NCI-H82 treated with DMSO at 0.1 percent for 48 hours (cell line): ENCODE data around the gene CMIP.
"Not testable (repeated sequence)": the region's sequence is repeated elsewhere in the genome, so short reads cannot be mapped to it uniquely, and the experiment has no call there.

Experiments
- DNase-seq: peaks from one replicate; lab custom pipeline; 2025; ENCODE audit not compliant: unreplicated experiment; lab: John Stamatoyannopoulos, UW

CMIP gene

DNA sequence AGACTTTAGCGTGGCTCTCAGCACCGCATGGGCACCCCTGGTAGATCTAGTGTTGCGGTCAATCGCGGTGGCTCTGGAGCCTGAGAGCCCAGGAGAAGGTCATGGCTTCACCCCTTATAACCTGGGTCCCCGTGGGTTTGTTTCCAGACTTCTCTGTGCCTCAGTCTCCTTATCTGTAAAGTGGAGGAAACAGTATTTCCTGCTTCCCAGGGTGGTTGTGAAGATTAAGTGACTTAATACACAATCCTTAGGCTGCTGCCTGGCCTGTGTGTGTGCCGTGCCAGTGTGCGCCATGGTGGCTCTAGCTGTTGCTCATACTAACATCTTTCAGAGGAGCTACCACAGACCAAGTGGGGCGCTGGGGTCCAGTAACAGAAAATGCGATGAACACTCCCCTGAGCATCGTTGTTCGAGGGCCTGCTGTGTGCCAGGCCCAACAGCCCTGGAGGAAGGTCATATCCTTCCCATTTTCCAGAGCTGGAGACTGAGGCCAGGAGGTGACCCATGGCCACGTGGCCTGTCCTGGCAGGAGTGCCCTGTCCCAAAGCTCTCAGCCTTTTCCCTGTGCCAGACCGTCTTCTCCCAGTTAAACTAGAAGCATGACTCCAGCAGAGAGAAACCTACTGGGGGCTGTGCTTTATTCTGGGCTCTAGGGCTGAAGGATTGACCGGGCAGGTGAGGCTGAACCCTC is 70.1 kb downstream of the CMIP start:
- DNase-seq = no peak

DNA sequence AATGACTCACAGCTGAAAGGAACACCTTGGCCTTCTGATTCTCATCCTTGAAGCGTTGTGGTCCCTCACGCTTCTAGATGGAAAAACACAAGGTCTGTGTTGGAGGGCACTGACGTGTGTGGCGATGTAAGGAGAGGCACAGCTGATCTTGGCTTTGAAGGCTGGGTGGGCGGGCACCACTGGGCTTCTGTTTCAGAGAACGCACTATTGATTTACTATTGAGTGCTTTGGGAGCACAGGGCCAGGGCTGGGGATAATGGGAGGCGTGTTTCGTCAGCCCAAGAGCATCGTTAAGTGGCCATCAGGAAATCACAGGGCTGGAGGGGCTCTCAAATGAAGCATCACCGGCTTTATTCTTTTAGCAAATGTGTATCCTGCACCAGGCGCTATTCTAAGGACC is 70.7 kb downstream of the CMIP start:
- no peak for DNase-seq

DNA sequence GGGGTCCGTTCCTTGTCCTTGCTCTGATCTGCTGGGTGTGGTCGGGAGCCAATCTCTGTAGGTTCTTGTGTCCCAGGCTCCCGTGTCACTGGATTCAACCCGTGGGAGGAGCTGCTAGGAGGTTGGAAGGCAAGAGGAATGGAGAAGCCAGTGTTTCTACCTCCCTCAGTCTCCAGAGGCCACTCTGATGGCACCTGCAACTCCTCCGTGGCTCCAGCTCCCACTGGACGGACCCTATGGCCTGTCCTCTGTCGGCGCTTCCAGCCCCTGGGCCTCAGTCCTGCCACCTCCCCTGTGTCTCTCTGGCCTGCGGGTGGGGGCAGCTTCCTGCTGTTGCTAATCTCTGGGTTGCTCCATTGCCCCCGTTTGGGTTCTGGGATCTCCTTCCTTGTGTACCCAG is 71.1 kb downstream of the CMIP start:
- DNase-seq = no peak

DNA sequence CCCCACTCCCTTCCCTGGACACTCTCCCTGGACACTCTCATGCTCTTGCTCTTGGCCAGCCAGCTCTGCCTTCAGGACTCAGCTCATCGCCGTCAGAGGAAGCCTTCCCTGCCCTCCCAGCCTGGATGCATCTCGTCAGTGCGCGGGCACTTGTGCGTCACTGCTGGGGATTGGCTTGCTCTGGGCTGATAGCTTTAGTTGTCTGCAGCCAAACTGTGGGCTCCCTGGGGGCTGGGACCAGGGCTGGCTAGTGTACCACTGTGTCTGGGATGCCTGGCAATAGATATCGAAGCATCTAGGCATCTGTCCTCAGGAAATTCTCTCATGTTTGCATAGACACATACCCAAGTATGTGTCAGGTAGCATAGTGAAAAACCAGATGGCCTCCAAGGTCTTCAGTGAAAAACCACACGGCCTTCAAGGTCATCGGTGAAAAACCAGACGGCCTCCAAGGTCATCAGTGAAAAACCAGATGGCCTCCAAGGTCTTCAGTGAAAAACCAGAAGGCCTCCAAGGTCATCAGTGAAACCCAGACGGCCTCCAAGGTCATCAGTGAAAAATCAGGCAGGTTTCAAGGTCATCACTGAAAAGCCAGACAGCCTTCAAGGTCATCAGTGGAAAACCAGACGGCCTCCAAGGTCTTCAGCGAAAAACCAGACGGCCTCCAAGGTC is 72.0 kb downstream of the CMIP start:
- DNase-seq = no peak

DNA sequence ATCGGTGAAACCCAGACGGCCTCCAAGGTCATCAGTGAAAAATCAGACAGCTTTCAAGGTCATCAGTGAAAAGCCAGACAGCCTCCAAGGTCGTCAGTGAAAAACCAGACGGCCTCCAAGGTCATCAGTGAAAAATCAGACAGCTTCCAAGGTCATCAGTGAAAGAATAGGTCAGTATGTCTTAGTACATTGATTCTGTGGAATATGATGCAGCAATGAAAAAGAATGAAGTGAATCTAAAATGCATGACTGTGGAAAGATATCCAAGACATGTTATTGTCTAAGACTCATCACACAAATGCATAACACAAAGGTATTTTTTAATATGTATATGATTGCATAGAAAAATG is 72.5 kb downstream of the CMIP start:
- no peak for DNase-seq

DNA sequence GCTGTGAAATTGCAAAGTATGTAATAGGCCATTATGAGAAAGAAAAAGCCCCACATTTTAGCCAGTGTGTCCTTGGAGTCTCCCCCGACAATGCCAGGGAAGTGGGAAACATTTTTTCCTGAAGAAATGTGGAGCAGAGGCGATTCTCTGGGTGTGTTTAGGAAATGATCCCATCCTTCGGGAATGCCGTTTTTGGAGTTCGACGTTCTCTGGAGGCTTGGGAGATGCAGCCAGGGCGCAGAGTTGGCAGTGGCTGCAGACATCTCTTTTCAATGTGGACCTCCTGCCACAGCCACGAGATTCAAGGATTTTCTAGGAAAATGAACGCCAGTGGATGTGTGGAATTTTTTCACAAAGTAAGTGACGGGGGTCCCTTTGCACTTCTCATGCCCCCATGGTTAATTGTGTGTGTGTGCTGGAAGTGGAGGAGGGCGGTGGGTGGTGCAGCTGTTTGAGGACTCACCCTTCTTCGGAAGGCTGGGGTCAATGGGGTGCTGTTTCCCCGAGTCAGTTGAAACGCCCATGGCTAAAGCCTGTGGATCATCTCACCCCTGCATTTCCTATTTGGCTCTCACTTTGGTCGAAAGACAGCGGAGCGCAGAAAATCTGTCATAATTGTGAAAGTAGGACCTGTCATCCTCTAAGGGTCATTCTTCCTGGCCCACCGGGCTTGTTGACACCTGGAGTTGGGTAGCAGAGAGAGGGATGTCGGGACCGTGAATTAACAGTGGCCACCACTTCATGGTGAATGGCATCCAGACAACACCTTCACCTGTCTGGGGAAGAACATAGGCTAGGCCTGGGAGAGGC is 73.2 kb downstream of the CMIP start:
- no peak for DNase-seq

DNA sequence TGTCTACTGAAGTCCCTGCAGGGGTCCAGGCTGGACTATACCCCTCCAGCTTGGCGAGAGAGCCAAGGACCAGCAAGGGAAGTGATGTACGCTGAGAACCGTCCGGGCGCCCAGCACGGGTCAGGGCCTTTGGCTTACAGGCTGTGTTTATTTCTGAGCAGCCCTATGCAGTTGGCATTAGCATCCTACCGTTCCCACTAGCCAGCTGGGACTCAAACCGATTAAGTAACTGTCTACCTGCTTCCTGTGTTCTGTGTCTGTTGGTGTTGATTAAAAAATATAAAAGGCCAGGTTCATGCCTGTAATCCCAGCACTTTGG is 73.8 kb downstream of the CMIP start:
- DNase-seq = no peak

DNA sequence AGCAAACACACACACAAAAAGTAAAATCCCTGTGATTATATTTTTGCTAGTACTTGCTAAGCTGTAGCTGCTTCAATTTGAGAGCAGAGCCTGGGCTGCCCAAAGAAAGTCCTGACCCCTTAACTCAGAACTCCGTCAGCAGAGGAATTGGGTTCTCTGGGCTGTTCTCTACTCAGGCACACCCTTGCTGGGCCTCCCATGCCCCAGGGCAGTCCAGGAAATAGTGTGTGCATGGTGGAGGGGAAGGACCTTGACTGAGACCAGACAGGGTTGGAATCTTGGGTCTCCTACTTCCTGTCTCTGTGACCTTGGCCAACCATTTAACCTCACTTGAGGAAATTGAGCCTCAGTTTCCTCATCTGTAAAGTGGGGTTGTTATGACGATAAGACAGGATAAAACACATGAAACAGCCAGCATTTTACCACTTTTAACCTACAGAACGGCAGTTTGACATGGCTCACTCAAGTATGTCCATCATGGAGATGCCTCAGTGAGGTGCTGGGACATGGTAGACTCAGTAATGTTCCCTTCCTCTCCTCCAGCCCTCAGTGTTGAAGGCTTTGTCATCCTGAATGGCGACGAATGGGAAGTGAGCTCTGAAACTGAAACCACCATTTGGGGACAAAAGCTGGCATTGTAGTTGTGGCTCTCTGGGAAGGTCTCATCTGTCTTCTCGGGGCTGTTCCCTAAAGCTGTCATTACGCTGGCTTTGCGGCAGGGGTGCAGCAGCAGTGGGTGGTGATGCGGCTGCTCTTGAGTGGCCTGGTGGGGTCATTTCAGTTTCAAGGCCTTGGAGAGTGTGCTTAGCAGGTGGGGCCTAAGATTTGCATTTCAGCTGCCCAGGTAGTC is 74.9 kb downstream of the CMIP start:
- no peak for DNase-seq

DNA sequence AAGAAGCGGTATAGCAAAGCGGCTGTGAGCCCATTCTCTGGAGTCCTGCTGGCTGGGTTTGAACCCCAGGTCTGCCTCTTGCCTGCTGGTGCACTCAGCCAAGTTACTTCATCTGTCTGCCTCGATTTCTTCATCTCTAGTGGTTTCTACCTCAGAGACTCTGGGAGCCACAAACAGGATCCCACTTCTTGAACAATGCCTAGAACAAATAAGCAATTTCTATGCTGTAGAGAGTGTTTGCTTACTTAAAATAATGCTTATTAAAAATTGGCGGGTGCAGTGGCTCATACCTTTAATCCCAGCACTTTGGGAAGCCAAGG is 75.5 kb downstream of the CMIP start:
- no peak for DNase-seq

DNA sequence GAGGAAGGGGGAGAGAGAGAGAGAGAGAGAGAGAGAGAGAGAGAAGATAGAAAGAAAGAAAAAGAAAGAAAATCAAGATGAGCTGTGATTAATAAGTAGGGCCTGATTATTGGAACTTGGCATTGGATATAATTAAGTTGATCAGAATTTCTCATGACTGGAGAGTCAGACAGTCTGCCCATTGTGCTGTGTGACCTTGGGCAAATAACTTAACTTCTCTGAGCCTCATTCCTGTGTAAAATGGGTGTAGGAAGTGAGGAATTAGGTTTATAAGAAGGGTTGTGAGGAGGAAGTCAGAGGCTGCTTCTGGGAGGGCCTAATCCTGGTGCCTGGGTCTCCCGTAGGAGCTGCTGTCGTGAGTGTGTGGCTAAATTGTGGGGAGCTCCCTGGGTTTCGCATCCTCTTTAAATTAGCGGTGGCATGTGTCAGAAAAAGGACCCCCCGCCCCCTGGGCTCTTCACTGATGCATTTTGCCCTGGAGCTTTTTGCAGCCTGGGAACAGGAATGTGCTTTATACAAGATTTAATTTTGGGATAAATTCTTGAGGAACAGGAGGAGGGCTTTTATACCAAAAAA is 76.0 kb downstream of the CMIP start:
- no peak for DNase-seq

DNA sequence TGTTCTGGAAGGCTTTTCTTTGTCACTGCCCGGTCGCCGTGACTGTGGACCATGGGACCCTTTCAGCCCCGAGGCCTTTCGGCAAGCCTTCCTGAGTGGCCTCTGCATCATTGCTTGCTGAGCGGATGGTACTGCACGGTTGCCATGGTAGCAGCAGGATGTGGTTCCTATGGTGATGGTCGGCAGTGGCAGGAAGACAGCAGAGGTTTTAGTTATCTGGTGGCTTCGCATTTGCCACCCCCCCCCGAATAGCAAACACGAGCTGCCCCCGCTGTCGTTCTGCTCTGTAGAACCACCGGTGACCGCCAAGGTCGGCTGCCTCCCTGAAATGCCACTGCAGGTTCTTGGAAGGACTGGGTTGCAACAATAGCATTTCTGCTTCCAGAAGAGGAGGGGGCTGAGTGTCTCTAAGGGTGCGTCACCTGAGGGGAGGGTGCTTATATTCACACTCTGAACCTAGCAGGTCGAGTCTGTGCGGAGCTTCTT is 76.6 kb downstream of the CMIP start:
- DNase-seq = no peak

DNA sequence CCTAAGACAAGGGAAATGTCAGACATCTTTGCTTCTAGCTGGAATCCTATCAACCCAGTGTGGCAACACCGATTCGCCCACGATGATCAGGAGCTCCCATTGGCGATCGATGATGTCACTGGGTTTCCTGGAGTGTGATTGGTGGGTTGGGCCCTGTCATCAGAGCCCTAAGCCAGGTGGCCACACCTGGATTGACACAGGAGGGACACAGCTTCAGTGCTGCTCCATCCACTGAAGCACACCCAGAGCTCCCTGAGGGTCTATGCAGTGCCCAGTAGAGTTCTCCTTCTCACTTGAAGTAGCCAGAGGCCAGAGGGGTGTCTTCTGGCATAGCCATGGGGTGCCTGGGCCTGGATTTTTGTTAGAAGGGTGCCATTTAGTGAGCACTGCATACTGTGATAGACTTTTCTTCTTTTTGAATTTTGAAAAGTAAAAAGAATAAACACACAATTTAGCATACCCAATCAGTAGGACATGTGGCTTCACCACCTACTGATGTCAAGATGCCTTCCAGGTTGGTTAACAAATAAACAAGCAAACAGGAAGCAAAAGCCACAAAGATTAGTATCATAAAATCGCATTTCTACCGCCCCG is 77.6 kb downstream of the CMIP start:
- no peak for DNase-seq

DNA sequence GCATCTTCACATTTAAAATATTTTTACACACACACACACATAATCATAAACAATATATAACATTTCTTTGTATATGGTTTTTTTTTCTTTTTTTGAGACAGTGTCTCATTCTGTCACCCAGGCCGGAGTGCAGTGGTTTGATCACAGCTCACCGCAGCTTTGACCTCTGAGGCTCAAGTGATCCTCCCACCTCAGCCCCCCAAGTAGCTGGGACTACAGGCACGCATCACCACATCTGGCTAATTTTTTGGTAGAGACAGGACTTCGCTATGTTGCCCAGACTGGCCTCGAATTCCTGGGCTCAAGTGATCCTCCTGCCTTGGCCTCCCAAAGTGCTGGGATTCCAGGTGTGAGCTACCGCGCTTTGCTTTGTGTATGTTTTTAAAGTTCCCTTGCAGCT is 78.2 kb downstream of the CMIP start:
- DNase-seq = not testable (repeated sequence)

DNA sequence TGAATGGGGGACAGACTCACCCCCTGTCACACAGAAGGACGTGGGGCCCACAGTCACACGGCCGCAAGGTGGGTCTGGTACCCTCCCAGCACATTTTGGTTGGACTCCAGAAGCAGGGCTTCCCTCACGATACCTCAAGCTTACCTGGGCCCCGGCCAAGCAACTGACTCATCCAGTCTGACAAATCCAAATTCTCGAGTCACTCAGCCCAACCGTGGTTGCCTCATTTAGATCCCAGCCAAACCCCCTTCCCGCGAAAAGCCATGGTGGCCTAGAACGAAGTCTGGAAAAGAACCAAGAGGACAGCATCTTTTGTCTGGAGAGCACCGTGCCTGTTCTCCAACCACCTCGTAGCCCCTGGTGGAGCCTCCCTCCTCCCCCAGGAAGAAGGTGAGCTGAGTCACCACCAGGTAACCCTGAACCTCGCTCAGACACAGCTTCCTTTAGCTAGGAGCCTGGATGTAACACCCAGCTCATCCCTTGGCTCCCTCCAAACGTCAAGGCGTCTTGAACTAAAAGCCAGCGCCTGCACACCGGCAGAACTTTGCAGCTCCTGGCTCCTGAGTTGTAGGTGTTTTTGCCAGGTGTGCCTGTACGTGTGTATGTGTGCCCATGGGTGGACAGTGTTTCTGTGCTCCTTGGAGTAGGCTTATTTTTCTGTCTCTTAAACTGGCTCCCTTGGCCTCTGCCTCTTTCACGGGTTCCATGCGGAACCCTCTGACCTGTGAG is 78.9 kb downstream of the CMIP start:
- no peak for DNase-seq

DNA sequence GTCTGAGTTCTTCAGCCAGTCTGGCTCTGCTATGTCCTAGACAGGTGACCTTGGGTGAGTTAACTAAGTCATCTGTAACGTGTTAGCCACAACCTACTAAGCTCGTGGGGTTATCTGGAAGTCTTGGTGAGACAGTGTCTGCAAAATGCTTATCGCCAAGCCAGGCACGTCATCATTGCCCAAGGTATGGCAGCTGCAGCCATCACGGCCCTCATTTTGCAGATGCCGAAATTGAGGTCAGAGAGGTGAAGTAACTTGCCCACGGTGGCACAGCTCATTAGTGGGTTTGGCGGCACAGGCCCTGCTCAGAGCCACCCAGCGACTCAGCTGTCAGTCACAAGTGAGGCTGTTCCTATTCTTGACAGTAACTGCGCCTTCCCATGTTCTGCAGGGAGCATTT is 79.8 kb downstream of the CMIP start:
- no peak for DNase-seq

DNA sequence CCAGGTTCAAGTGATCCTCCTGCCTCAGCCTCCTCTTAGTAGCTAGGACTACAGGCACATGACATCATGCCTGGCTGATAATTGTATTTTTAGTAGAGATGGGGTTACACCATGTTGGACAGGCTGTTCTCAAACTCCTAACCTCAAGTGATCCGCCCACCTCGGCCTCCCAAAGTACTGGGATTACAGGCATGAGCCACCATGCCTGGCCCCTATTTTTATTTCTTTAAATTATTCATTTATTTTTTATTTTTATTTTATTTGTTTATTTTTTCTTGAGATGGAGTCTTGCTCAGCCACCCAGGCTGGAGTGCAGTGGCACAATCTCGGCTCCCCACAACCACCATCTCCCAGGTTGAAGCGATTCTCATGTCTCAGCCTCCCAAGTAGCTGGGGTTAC is 80.3 kb downstream of the CMIP start:
- DNase-seq = not testable (repeated sequence)

DNA sequence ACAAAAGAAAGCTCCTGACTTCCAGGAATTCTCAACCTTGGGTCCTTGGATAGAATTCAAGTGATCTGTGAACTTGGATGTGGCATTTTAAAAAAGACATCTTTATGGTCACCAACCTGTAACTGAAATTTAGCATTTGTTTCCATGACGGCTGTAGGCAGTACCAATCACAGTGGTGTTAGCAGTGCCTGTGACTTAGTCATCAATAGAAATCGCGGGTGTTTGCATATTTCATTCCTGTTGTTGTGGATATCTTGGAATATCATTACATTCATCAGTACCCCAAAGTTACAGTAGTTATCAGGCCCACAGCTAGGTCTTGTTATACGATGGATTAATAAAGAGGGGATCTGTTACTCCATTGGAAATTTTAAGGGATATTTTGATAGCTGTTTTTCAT is 81.6 kb downstream of the CMIP start:
- DNase-seq = no peak

DNA sequence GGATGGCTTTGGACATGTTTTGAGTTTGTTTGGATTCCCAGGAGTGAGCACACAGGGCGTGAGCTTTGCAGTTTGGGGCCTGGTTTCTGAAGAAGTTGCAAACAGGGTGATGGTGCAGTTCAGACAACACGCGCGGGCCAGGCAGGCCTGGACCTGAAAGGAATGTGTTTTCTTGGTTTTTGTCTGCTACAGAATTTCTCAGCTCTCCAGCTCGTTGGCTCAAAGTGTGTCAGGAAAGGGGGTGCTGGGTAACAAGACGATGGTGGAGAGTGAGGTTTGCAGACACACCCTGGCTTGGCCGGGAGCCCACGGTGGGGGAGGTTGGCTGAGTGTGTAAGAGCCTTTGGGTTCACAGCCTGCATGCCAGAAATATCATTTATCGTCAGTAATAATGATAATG is 82.3 kb downstream of the CMIP start:
- DNase-seq = no peak

DNA sequence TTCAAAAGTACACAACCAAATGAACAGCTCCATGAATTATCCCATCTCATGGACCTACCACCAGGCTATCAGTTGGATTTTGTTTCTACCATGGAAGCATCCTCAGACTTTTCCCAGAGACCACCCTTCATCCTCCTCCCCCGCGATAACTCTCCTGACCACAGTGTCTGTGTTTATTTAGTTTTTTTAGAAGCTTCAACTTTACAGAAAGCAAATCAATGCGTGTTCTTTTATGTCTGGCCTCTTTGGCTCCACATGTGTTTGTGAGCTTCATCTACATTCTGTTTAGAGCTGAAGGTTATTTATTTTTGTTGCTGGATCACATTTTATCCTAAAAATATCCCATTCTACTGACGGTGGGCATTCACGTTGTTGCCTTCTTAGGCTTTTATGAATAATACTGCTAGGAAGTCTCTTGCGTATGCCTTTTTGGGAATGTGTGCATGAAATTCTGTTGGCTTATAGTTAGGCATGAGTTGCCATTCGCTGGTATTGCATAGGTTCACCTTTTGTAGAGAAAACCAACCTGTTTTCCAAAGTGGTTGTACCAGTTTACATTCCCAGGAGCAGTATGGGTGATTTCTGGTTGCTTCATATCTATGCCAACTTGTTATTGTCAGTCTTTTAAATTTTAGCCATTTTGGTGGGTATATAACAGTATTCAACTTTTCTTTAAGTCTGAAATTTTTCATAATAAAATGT is 83.0 kb downstream of the CMIP start:
- no peak for DNase-seq

DNA sequence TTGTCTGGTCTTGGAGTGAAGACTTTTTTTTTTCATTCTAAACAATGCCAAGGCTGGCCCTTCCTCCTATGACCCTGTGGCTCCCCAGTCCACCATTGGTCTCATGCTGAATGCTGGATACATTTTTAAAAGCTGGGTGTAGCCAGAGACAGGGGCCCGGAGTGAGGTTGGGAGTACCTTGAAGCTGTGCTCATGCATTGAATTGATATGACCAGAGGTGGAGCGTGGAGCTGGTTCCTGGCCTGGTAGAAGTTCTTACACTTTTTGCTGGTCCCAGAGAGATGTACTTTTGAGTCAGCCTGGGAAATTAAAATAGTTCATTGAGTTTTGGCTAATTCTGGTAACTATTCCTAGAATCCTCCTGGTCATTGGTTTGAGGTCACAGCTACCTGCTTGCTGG is 83.6 kb downstream of the CMIP start:
- DNase-seq = no peak
